ENCODE measurements around the gene GNB1. TPM values are rescaled to one million over a fixed set of nuclear protein-coding genes. Genes with fewer than 3 reads are reported as not detected.

The GNB1 gene
- total RNA-seq, 1 experiment from 2014 or later: 93.7 TPM

DNA sequence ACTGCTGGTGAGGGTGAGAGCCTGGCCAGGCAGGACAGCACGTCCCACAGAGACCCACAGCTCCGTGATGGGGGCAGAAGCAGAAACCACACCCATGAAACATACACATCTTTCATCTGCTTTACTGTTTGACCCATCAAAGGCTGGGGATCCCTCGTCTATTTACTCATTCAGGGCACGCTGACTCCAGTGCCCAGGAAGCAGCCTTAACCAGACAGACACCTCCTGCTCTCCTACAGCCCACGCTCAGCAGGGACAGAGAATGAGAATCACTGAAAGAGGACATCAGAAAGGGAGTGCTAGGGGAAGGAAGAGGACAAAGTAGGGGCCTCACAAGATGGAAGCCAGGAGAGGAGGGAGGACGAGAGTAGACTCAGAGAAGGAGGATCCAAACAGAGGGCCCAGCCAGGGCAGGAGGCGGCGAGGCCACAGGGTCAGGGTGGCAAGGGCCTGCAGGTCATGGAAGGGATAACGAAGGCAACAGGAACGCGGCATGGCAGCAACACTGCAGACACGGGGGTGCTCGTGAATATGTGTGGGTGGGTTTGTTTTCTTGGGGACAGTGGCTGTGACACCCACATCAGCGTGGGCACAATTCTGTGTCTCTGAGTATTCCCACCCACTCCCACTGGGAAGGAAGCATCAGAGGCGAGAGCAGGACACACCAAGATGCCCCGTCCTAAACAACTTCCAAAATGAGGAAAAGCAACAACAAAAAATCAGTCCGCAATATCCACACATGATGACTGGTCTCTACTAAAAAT, 97.2 kb downstream of the GNB1 start:
- peaks cover 23% of the 10 kb centered on the region for H4K20me1 ChIP-seq (ENCODE audit: insufficient read depth, low read depth, low read length)
- no peaks in the 10 kb centered on the region for H3K9me3 ChIP-seq (ENCODE audit: low read length)
- H3K79me2 ChIP-seq (ENCODE audit: low read length): peaks cover 52% of the 10 kb centered on the region

DNA sequence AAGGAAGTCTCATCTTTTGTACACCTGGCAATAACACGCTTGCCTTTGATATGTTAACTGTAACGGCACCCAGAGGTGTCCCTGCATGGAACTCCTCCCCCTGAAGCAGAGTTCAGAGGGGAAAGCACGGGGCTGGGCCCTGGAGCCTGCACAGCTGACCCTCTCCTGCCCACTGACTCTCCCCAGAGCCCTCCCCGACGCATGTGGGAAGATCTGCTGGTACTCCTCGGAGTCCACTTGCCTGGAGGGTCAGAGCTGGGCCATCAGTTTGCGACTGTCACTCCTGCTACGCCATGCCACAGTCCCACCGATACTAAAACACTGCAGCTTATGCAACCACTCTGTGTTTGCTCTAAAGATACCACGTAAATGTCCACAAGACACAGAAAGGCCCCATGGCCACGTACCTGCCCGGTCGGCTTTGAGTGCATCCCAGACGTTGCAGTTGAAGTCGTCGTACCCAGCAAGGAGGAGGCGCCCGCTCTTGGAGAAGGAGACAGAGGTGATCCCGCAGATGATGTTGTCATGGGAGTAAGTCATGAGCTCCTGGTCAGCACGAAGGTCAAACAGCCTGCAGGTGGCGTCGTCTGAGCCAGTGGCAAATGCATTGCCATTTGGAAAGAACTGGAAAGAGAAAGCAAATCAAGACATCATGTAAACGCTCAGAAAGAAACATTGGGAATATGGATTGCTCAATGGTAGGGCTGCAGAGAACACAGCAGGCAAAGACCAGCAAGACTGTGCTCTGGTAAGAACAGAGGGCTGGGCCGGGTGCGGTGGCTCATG, 102.0 kb downstream of the GNB1 start:
- Histone ChIP-seq H3K4me2 (ENCODE audit: low read depth, low read length, poor library complexity, severe bottlenecking) (no peak overlapping the region), H2AFZ (ENCODE audit: low read length) (no peak overlapping the region), H3K9me3 (ENCODE audit: low read length) (no peaks in the 10 kb centered on the region), H3K79me2 (ENCODE audit: low read length) (peaks cover 27% of the 10 kb centered on the region), H3K4me1 (ENCODE audit: low read length) (peaks cover 13% of the 10 kb centered on the region), H4K20me1 (ENCODE audit: insufficient read depth, low read depth, low read length) (peaks cover 9% of the 10 kb centered on the region; the same call in 1 of the 2 replicates), H3K4me3 (ENCODE audit: low read length) (no peak overlapping the region), H3K9me2 (replicated peaks; ENCODE audit: insufficient read depth, low read length) (no peaks in the 10 kb centered on the region), H3K9ac (ENCODE audit: low read length) (no peak overlapping the region), H3K27ac (ENCODE audit: low read length) (no peak overlapping the region; the same call in 1 of the 2 replicates), H3K27me3 (ENCODE audit: low read length) (no peaks in the 10 kb centered on the region), H3K36me3 (ENCODE audit: insufficient read depth, low read length) (peaks cover 46% of the 10 kb centered on the region)
- peak; percentile 57 for DNase-seq

More for the DNA sequence above, 97.2 kb downstream of the GNB1 start:
- Histone ChIP-seq H3K4me2 (ENCODE audit: low read depth, low read length, poor library complexity, severe bottlenecking) (no peak overlapping the region), H3K27ac (ENCODE audit: low read length) (no peak overlapping the region), H3K4me1 (ENCODE audit: low read length) (peaks cover 13% of the 10 kb centered on the region), H3K9ac (ENCODE audit: low read length) (no peak overlapping the region), H3K9me2 (replicated peaks; ENCODE audit: insufficient read depth, low read length) (no peaks in the 10 kb centered on the region), H2AFZ (ENCODE audit: low read length) (no peak overlapping the region), H3K4me3 (ENCODE audit: low read length) (no peak overlapping the region), H3K27me3 (ENCODE audit: low read length) (no peaks in the 10 kb centered on the region), H3K36me3 (ENCODE audit: insufficient read depth, low read length) (peaks cover 57% of the 10 kb centered on the region)
- DNase-seq: no peak

DNA sequence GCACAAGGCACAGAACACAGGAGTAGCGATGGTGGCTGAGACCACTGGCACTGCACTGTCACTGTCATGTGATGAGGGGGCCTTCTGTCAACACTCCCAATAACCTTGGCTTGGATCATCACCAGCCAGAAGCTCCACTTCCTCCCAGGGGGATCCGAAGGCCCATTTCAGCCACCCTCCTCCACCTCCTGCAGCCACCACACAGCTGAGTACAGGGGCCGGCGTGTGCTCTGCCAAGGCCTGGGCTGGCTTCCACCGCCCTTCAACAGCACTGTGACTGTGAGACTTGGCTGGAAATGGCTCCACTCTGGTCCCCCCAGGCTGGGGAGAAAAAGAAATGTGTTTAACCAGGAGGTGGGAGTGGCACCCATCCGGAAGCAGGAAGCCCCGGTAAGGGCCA, 102.8 kb downstream of the GNB1 start:
- H3K27ac ChIP-seq (ENCODE audit: low read length): no peak overlapping the region
- no peak for DNase-seq
- peaks cover 40% of the 10 kb centered on the region for H3K36me3 ChIP-seq (ENCODE audit: insufficient read depth, low read length)
- H3K79me2 ChIP-seq (ENCODE audit: low read length): peaks cover 20% of the 10 kb centered on the region
- no peaks in the 10 kb centered on the region for H3K9me2 ChIP-seq (replicated peaks; ENCODE audit: insufficient read depth, low read length)
- H3K27me3 ChIP-seq (ENCODE audit: low read length): no peaks in the 10 kb centered on the region
- H3K4me2 ChIP-seq (ENCODE audit: low read depth, low read length, poor library complexity, severe bottlenecking): no peak overlapping the region
- H4K20me1 ChIP-seq (ENCODE audit: insufficient read depth, low read depth, low read length): peaks cover 3% of the 10 kb centered on the region; the same call in 1 of the 2 replicates
- H3K9me3 ChIP-seq (ENCODE audit: low read length): no peaks in the 10 kb centered on the region
- no peak overlapping the region for H3K4me3 ChIP-seq (ENCODE audit: low read length)
- H2AFZ ChIP-seq (ENCODE audit: low read length): no peak overlapping the region
- H3K4me1 ChIP-seq (ENCODE audit: low read length): peaks cover 20% of the 10 kb centered on the region
- no peak overlapping the region for H3K9ac ChIP-seq (ENCODE audit: low read length)

DNA sequence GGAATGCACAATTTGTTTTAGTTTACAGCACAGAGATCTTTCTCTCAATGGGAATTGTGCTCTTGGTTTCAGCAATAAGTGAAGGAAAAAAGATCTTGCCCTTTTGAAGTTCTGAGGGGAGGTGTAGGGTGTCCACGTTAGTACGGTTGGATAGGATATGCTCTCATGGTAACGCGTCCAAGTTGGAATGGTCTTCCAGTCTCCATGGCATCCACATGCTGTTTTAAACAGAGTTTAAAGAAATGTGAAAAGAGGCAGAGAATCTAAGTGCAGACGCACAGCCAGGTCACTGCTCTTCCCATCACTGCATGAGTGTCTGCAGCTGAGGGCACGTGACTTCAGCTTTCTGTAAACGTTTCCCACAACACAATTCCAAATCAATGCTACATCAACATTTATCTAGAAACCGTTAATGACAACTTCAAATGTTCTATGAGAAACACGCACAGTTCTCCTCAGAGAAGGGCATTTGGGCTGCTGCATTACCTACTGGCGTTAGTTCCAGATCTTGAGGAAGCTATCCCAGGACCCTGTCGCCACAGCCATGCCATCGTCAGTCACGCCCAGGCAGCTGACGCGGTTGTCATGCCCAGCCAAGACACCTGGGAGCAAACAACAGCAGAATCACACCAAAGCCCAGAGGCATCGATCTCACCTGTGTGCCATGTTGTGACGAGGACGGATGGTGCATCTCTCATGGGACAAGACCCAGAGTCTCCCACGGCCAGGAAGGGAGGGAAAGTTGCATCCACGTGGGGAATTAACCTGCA, 103.9 kb downstream of the GNB1 start:
- DNase-seq: no peak
- Histone ChIP-seq H3K9me2 (replicated peaks; ENCODE audit: insufficient read depth, low read length) (no peaks in the 10 kb centered on the region), H3K79me2 (ENCODE audit: low read length) (peaks cover 15% of the 10 kb centered on the region), H2AFZ (ENCODE audit: low read length) (no peak overlapping the region), H3K27ac (ENCODE audit: low read length) (0 out of 2 replicates have a peak overlapping the region, but pooled peaks have one; percentile 39), H3K36me3 (ENCODE audit: insufficient read depth, low read length) (peaks cover 36% of the 10 kb centered on the region), H3K9ac (ENCODE audit: low read length) (no peak overlapping the region), H3K4me1 (ENCODE audit: low read length) (peaks cover 30% of the 10 kb centered on the region), H4K20me1 (ENCODE audit: insufficient read depth, low read depth, low read length) (no peaks in the 10 kb centered on the region), H3K27me3 (ENCODE audit: low read length) (no peaks in the 10 kb centered on the region), H3K9me3 (ENCODE audit: low read length) (no peaks in the 10 kb centered on the region), H3K4me2 (ENCODE audit: low read depth, low read length, poor library complexity, severe bottlenecking) (no peak overlapping the region), H3K4me3 (ENCODE audit: low read length) (no peak overlapping the region)

DNA sequence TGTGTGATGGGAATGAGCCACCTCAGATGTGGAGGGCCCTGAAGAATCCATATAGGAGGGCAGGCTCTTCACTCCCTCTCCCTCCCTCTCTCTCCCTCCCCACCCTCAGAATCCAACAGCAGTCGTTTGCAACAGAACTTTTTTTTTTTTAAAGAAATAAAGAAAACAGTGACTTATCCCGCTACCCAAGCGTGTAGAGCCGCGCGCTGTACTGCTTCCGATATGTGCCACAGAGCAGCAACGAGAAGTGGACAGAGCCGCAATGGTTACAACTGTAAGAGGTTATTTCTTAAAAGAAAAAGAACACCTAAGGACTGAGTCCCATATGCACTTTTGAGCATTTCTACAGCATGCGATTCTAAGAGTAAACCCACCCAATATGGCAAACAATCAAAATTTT, 105.2 kb downstream of the GNB1 start:
- Histone ChIP-seq H3K9me2 (replicated peaks; ENCODE audit: insufficient read depth, low read length) (no peaks in the 10 kb centered on the region), H3K27ac (ENCODE audit: low read length) (no peak overlapping the region), H3K36me3 (ENCODE audit: insufficient read depth, low read length) (peaks cover 28% of the 10 kb centered on the region), H3K9me3 (ENCODE audit: low read length) (no peaks in the 10 kb centered on the region), H3K27me3 (ENCODE audit: low read length) (no peaks in the 10 kb centered on the region), H3K4me2 (ENCODE audit: low read depth, low read length, poor library complexity, severe bottlenecking) (no peak overlapping the region), H3K79me2 (ENCODE audit: low read length) (0 out of 2 replicates have a peak, but pooled peaks cover 8% of the 10 kb centered on the region), H3K4me1 (ENCODE audit: low read length) (peaks cover 42% of the 10 kb centered on the region), H4K20me1 (ENCODE audit: insufficient read depth, low read depth, low read length) (no peaks in the 10 kb centered on the region), H3K9ac (ENCODE audit: low read length) (no peak overlapping the region), H3K4me3 (ENCODE audit: low read length) (no peak overlapping the region), H2AFZ (ENCODE audit: low read length) (no peak overlapping the region)
- no peak for DNase-seq

DNA sequence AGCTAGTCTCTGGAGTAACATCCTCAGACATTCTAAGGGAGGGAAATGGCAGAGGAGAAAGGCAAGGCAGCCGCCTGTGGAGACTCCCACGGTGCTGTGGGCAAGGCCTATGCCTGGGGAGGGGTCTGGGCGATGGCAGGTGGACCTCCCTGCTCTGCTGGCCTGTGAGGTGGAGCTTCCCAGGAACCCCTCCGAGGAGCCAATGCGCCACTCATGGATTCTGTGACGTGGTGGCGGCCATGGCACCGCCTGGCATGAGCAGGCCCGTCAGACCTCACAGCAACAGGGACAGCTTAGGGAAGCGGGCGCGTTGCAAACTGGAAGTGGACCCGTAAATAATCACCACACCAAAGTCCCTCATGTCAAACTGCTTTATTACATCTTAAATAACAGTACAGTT, 106.0 kb downstream of the GNB1 start:
- no peak overlapping the region for H3K27ac ChIP-seq (ENCODE audit: low read length)

DNA sequence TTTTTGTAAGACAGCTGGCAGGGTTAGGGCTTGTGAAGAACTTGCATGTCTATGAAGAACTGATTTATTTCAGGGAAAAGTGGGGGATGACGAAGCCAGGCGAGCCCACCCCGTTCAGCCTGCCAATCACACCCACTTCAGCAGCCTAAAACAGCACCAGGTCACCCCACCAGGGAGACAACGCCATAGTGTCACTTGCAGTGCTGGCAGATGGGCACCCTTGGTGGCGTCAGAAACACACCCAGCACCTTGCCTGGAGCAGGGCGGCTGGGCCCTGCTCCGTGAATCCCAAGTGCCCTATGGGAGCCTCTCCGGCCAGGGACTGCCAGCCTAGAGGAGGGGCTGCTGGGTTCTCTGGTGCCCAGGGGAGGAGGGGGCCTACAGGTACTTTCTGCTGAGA, 107.6 kb downstream of the GNB1 start:
- Histone ChIP-seq H3K4me3 (ENCODE audit: low read length) (no peak overlapping the region), H3K36me3 (ENCODE audit: insufficient read depth, low read length) (peaks cover 21% of the 10 kb centered on the region), H3K27ac (ENCODE audit: low read length) (peak overlapping the region; percentile 98), H3K79me2 (ENCODE audit: low read length) (0 out of 2 replicates have a peak, but pooled peaks cover 4% of the 10 kb centered on the region), H2AFZ (ENCODE audit: low read length) (no peak overlapping the region), H3K9me3 (ENCODE audit: low read length) (no peaks in the 10 kb centered on the region), H3K9ac (ENCODE audit: low read length) (peak overlapping the region; percentile 7), H3K4me1 (ENCODE audit: low read length) (peaks cover 60% of the 10 kb centered on the region), H3K4me2 (ENCODE audit: low read depth, low read length, poor library complexity, severe bottlenecking) (peak overlapping the region; percentile 13), H3K27me3 (ENCODE audit: low read length) (no peaks in the 10 kb centered on the region), H3K9me2 (replicated peaks; ENCODE audit: insufficient read depth, low read length) (no peaks in the 10 kb centered on the region), H4K20me1 (ENCODE audit: insufficient read depth, low read depth, low read length) (no peaks in the 10 kb centered on the region)
- DNase-seq: no peak

More for the DNA sequence above, 106.0 kb downstream of the GNB1 start:
- no peaks in the 10 kb centered on the region for H4K20me1 ChIP-seq (ENCODE audit: insufficient read depth, low read depth, low read length)
- H3K4me1 ChIP-seq (ENCODE audit: low read length): peaks cover 49% of the 10 kb centered on the region
- no peak overlapping the region for H3K4me3 ChIP-seq (ENCODE audit: low read length)
- H3K9ac ChIP-seq (ENCODE audit: low read length): no peak overlapping the region
- no peaks in the 10 kb centered on the region for H3K27me3 ChIP-seq (ENCODE audit: low read length)
- DNase-seq: no peak
- no peak overlapping the region for H3K4me2 ChIP-seq (ENCODE audit: low read depth, low read length, poor library complexity, severe bottlenecking)
- H3K79me2 ChIP-seq (ENCODE audit: low read length): 0 out of 2 replicates have a peak, but pooled peaks cover 8% of the 10 kb centered on the region
- no peak overlapping the region for H2AFZ ChIP-seq (ENCODE audit: low read length)
- H3K9me3 ChIP-seq (ENCODE audit: low read length): no peaks in the 10 kb centered on the region
- peaks cover 28% of the 10 kb centered on the region for H3K36me3 ChIP-seq (ENCODE audit: insufficient read depth, low read length)
- no peaks in the 10 kb centered on the region for H3K9me2 ChIP-seq (replicated peaks; ENCODE audit: insufficient read depth, low read length)
